ENCODE data around the gene AFF2. TPM values are rescaled to one million over a fixed set of nuclear protein-coding genes. Genes with fewer than 3 reads are reported as not detected.

Gene AFF2
- total RNA-seq (10 to 100 TPM; 21.3 to 28.1 TPM), polyA plus RNA-seq (ENCODE audit: insufficient read depth, low read depth, low replicate concordance) (4.7 TPM)
- long read RNA-seq, donor 1, result 0 reads
- long read RNA-seq, donor 2, result 0 reads

- TF ChIP-seq CTCF (IDR thresholded peaks at IDR 0.05), result no peak
- no peak for TF ChIP-seq POLR2A (IDR thresholded peaks at IDR 0.05)
- intact Hi-C loops (cut with DNase I; ENCODE audit: low total_unique reads), result no loop called here
- H3K9me3 ChIP-seq, result no peaks in the 10 kb centered on the region
Measured at GRCh38 chrX:148500423-148501385, at the start of gene AFF2. Gene AFF2 (plus strand): TSS chrX:148500617. CDS start chrX:148501098, 481 bp downstream.

GRCh38 chrX:148457279-148457678 lies 43.1 kb upstream of the AFF2 start:
- intact Hi-C loops (cut with DNase I; ENCODE audit: low total_unique reads), result no loop called here
- H3K4me1 ChIP-seq, result no peaks in the 10 kb centered on the region
- no peaks in the 10 kb centered on the region for H3K36me3 ChIP-seq (ENCODE audit: low read depth, missing control alignments)
- no peak for DNase-seq
- no peak for TF ChIP-seq CTCF (IDR thresholded peaks at IDR 0.05)
- H3K9me3 ChIP-seq, result no peaks in the 10 kb centered on the region
- H3K27ac ChIP-seq, result no peak overlapping the region
- WGBS, 2 donors, result 59 to 71% methylated on average over 3 of the region's 3 CpGs
- no peak overlapping the region for H3K4me3 ChIP-seq
- no peaks in the 10 kb centered on the region for H3K27me3 ChIP-seq

More at GRCh38 chrX:148500423-148501385, at the start of gene AFF2:
- Histone ChIP-seq H3K36me3 (ENCODE audit: low read depth, missing control alignments) (no peaks in the 10 kb centered on the region), H3K4me3 (peak within 1 kb of the TSS; percentile 51 to 66), H3K27me3 (no peaks in the 10 kb centered on the region), H3K4me1 (peaks cover 4% of the 10 kb centered on the region), H3K27ac (peak within 1 kb of the TSS; percentile 59)
- peak; percentile 55 for DNase-seq
- WGBS, 2 donors, result 0 to 2% methylated on average over 4 to 10 of the region's 115 CpGs

- Histone ChIP-seq H3K27ac (no peak overlapping the region), H3K27me3 (no peaks in the 10 kb centered on the region), H3K4me3 (no peak overlapping the region), H3K9me3 (no peaks in the 10 kb centered on the region), H3K4me1 (no peaks in the 10 kb centered on the region), H3K36me3 (ENCODE audit: low read depth, missing control alignments) (no peaks in the 10 kb centered on the region)
- no peak for TF ChIP-seq CTCF (IDR thresholded peaks at IDR 0.05)
- no peak for TF ChIP-seq POLR2A (IDR thresholded peaks at IDR 0.05)
- intact Hi-C loops (cut with DNase I; ENCODE audit: low total_unique reads), result no loop called here
- DNase-seq, result no peak
- WGBS, 2 donors, result 78 to 83% methylated on average over 4 of the region's 4 CpGs
Measured at GRCh38 chrX:148459343-148459742, 41.1 kb upstream of the AFF2 start.

GRCh38 chrX:148466292-148466691 lies 34.1 kb upstream of the AFF2 start:
- DNase-seq, result no peak
- H3K36me3 ChIP-seq (ENCODE audit: low read depth, missing control alignments), result no peaks in the 10 kb centered on the region
- H3K27me3 ChIP-seq, result no peaks in the 10 kb centered on the region
- intact Hi-C loops (cut with DNase I; ENCODE audit: low total_unique reads), result no loop called here
- 79 to 84% methylated on average over 4 of the region's 4 CpGs for WGBS, 2 donors
- no peak for TF ChIP-seq CTCF (IDR thresholded peaks at IDR 0.05)
- no peak for TF ChIP-seq POLR2A (IDR thresholded peaks at IDR 0.05)
- no peaks in the 10 kb centered on the region for H3K4me1 ChIP-seq
- H3K4me3 ChIP-seq, result no peak overlapping the region
- no peak overlapping the region for H3K27ac ChIP-seq
- H3K9me3 ChIP-seq, result no peaks in the 10 kb centered on the region

Data from testis (tissue), 5 donors.